Activated CD4-positive, alpha-beta T cell treated with anti-CD3 and anti-CD28 coated beads, Interleukin-2, amount 50 U/mL, for 48 hours (primary cell): ENCODE data around the gene GPHA2.

ENCODE experiments used
- DNase-seq, 2 experiments: peaks; one replicate each; pipeline ENCODE4 v3.0.0-alpha.2; 2020

Gene GPHA2

DNA sequence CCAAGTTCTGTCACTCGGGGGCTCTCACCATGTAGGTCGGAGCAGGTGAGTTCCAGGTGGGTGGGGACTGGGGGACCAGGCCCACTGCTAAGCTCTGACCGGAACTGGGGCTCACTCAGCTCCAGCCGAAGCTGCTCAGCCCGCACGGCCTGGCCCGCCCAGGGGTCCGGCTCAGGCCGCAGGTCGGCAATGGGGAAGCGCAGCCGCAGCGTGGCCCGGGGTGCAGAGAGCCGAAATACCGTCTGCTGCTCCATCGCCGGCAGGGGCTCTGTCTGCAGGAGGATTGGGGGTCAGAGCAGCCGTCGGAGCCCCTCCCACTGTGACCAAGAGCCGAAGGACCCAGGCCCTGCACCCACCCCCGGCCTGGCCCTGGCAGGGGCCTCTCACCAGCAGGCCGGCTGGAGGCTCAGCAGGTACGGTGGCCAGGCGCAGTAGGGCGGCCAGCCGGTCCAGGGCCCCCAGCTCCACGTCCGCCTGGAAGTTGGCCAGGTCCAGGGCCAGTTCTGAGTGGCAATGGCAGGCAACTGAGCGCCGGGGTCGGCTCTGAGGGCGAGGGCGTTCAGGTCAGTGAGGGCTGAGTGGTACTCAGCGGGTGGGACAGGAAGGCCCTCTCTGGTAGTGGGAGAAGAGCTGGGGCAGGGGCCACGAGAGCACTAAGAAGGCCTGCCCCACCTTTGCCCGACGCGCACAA is 25.9 kb downstream of the GPHA2 start:
- DNase-seq = no peak

GRCh38 chr11:64908766-64909165 is 26.9 kb downstream of the GPHA2 start:
- DNase-seq = no peak

- no peak for DNase-seq
These were observed 29.4 kb downstream of the GPHA2 start for GRCh38 chr11:64906314-64906635.

DNA sequence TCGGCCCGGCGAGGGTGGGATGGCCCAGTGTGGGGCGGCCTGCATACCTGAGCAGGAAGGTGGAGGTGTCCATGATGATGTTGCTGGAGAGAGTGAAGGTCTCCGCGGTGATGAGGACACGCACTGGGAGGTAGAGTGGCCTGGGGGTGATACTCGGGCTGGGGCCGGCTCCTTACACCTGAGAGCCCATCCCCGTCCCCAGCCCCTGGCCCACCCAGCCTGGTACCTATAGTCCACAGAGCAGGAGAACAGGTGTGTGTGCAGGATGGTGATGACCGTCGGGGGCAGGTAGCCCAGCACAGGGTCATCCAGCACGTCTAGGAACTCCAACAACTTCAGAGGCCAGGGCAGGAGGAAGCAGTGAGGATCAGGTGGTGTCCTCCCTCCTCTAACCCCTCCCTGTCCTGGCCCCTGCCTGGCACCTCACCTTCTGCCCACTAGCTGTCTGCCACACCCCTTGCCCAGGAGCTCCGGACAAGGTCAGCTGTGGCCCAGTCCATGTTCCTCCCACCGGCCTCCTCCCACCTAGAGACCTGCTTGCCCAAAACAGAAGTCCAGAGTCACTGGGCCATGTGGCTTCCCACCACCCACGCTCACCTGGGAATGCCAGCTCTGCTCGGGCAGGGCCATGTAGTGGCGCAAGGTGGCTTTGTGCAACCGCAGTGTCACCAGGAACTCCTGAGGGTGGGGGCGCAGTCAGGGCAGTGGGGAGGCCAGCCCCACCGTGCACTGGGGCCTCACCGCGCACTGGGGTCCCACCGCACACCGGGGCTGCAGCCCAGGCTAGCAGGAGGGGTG is 30.0 kb downstream of the GPHA2 start:
- no peak for DNase-seq

DNA sequence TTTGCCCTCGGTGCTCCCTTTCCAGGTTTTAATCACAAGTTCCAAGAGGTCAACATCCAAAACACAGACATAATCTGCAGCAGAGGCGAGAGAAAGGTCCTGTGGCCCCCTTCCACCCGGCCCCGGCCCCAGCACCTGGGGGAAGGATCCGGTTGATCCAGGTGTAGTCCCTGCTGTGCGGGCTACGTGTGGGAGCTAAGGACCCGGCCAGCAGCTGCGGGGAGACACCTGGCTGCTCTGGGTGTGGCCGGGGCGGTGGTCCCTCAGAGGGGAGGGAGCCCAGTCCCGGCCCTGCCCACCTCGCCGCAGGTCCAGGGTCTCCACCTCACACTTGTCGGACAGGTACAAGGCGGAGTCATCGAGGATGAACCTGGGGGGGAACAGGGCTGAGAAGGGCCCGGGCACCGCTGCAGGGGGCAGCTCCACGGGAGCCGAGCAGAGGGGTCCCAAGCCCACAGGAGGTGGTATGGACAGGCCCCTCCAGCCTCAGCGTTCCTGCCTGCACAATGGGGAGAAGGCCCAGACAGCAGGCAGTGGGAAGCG is 32.3 kb downstream of the GPHA2 start:
- no peak for DNase-seq

GRCh38 chr11:64902102-64902900 is 33.4 kb downstream of the GPHA2 start:
- no peak for DNase-seq

- no peak for DNase-seq
These were observed 34.9 kb downstream of the GPHA2 start for GRCh38 chr11:64900774-64901173.

DNA sequence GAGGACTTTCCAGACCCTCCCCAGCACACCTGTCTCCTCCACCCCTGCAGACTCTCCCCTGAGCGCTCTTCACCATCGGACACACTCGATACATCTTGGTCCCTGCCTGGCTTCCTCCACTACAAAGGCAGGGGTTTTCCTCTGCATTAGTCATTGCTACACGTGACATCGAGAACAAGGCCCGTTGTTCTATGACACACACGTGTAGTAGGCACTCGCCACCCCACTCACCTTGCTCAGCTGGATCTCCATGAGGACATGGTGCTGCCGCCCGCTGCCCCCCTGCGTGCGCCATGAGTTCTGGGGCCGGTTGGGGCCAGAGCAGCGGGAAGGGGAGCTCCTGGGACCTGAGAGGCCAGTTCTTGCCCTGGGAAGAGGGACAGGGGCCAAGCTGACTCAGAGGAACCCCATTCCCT is 35.4 kb downstream of the GPHA2 start:
- peak; percentile 64 to 72 for DNase-seq

GRCh38 chr11:64898541-64898940 is 37.2 kb downstream of the GPHA2 start:
- no peak for DNase-seq

DNA sequence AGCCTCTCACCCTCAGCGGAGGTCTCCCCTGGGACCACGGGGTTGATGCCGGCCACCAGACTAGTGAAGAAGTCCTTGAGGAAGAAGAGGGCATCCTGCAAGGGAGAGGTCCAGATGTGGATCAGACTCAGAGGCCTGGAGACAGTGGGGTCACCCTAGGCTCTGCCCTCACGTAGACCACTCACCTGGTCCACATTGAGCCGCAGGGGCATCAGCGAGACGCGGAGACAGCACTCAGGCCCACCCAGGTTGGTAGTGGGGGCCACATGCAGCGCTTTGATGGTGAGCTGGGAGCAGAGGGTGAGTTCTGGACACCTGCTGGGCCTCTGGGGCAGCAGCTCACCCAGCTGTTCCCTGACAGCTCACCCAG is 37.6 kb downstream of the GPHA2 start:
- no peak for DNase-seq

DNA sequence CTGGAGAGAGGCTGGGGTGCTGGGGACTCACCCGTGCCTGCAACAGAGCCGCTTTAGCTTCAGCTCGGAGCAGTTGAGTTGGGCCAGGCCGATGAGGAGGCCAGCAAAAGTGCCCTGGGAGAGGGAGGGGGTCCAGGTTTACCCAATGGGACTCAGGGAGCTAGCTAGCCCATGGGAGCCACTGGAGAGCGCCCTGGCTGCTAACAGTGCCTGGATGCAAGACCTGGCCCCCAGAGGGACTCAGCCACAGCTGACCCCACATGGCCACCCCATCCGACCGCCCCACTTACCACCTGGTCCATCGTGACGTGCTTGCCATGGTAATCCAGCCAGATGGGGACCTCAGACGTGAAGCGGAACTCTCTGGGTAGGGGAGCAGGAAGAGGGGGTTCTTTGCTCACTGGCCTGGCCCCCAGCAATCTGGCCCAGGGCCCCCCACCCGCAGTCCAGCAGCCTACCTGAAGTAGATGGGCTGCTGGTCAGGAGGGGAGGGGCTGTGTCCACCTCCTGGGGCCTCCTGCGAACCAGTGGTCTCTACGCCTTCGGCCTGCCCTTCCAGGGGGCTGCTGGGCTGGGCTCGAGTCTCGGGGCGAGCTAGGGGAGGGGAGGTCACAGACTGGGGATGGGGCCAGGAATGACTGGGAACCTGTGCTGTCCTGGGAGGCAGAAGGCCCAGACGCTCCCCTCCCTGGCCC is 38.2 kb downstream of the GPHA2 start:
- no peak for DNase-seq

- DNase-seq = no peak
These were observed 39.2 kb downstream of the GPHA2 start for GRCh38 chr11:64896448-64897022.

DNA sequence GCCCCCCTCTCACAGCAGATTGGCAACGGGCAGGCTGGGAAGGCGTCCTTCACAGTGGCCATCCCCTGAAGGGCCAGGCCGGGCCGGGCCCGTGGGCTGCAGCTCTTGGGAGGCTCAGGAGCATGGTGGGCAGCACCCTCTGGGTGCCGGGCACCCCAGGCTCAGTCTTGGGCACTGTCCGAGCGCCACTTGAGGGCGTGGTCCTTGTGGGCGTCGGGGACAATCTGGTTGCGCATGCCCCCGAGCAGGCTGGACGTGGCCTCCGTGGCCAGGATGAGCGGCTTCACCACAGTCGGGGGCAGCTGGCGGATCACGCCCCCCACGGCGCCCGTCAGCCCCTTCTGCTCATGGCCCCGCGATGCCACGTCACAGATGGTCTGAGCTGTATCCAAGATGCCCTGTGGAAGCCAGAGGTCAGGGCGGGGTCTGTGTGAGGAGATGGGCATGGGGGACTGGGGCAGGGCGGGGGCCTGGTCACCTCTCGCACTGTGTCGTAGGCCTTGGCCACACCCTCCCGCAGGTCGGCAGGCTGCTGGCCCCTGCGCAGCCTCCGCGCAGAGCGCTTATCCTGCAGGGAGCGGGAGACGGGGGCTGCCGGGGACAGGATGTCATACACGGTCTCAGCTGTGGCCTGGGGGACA is 40.8 kb downstream of the GPHA2 start:
- no peak for DNase-seq

DNA sequence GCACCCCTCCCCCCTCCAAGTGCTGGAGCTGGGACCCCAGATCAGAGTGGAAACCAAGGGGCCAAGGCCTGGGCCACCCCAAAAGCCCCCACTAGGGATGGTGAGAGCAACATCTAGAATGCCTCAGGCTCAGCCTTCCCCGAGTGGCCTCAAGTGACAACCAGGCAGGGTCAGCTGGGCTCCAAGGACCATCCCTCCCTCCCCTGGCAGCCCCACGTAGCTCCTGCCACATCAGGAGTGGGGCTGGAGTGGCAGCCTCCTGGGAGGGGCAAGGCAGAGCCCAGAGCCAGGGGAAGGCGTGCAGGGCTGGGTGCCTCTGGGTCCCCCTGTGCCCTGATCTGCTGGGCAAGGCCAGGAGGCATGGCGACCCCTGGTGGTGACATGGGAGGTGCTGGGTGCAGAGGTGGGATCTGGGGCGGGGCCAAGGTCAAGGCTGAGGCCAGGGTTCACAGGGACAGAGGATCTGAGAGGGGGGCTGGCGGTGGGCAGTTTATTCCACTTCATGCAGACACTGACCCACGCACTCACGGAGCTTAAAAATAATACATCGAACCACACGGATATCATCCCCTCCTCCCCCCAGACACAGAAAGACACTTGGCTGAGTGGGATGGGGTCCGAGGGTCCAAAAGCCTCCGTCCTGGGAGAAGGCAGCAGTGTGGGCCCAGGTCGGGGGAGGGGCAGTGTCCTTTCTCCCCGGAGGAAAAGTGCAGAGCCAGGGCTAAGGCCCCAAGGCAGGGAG is 41.5 kb downstream of the GPHA2 start:
- peak; percentile 97 for DNase-seq

DNA sequence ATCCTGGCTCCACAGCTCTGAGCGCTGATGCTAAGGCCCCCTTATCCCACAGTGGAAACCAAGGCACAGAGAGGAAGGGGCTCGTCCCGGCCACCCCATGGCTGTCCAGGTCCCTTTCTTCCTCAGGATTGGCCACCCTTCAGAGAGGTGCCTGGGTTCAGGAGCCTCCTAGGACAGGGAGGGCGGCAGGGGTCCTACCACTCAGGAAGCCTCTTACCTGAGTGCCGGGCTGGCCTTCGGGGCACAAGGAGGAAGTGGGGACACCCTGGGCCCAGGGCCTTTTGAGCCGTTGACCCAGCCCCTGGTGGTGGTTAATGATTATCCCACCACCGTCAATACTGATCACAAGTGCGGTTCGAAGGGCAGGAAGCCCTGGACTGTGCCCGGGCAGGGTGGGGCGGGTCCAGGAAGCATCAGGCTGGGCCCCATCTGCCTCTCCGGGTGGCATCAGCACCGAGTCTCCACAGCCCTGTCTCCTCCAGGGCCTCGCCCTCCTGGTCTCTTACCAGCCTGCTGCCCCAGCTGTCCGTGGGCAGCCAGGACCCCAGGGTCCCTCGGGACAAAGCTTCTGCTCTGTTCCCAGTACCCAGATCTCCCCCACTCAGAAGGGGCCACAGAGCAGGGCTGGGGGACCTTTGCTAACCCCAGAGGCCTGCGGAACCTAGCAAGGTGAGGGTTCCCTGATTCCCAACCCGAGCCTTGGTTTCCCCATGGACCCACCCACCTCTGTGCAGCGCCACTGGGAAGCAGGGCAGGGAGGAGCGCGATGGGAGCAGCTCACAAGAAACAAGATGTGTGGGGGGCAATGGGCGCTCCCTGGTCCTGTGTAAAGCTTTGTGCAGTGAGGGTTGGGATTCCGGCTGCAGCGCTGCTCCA is 42.3 kb downstream of the GPHA2 start:
- DNase-seq = no peak

DNA sequence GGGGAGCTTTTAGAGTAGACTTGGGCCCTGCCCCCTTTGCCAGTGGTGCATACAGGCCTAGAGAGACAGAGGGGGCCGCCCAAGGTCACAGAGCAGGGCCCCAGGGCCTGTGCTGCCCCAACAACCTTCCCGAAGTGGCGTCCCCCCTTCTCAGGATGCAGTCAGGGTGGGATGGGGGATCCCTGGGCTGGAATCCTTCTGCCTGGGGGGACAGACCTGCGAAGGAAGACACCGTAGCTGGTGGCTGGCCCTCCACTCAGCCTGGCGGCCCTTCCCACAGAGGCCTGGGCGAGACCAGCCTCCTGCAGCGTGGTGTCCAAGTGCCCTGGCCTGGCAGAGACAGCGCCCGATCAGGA is 42.9 kb downstream of the GPHA2 start:
- no peak for DNase-seq

- DNase-seq = no peak
These were observed 43.3 kb downstream of the GPHA2 start for GRCh38 chr11:64892411-64892831.

DNA sequence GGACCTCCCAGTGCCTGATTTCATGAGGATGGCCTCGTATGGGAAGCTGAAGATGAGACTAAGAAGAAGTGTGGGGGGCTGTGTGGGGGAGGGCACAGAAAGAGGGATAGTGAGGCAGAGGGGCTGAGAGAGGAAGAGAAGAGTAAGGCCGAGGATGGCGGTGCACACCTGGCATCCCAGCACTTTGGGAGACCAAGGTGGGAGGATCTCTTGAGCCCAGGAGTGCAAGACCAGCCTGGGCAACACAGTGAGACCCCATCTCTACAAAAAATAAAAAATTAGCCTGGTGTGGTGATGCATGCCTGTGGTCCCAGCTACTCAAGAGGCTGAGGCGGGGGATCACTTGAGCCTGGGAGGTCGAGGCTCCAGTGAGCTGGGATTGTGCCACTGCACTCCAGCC is 43.8 kb downstream of the GPHA2 start:
- DNase-seq = no peak

GRCh38 chr11:64891215-64891848 is 44.4 kb downstream of the GPHA2 start:
- DNase-seq = no peak

- no peak for DNase-seq
These were observed 45.2 kb downstream of the GPHA2 start for GRCh38 chr11:64890522-64890939.
